ENCODE results near the gene ARHGAP27.
"Not testable (repeated sequence)": the region's sequence is repeated elsewhere in the genome, so short reads cannot be mapped to it uniquely, and the experiment has no call there.

Gene ARHGAP27

GRCh38 chr17:45357364-45357997, 75.2 kb downstream of the ARHGAP27 start:
- no peak for DNase-seq

DNA sequence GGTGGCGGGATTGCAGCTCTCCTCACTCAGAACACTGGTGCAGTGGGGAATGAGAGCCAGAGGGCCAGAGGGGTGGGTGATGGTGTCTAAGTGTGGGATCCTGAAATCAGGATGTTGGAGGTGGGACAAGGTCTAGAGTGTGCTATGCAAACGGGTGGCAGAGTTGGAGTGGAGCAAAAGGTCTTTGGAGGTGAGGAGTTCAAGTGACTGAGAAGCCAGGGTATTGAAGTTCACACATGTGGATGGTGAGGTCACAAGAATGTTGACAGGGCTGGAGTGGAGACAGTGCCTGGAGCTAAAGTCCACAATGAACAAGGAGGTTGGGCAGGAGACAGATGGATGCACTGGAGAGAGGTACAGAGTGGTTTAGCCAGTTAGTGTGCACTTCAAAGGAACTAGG, 77.6 kb downstream of the ARHGAP27 start:
- DNase-seq: no peak

DNA sequence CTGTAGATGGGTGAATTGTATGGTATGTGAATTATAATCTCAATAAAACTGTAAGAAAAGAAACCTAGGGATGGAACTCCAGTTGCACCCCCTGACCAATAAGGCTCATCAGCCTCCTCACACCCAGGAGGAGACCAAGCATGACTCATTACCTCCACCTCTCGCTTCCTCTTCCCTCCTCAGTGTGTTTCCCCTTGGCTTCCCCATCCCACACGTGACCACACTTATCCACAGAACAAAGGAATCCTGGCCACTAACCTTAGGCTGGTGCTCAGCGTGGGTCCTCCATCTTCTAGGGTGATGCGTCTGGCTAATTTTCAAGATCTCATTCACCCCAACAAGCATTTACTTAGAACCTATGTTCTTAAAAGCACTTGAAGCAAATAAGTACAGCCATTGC, 79.6 kb downstream of the ARHGAP27 start:
- no peak for DNase-seq

DNA sequence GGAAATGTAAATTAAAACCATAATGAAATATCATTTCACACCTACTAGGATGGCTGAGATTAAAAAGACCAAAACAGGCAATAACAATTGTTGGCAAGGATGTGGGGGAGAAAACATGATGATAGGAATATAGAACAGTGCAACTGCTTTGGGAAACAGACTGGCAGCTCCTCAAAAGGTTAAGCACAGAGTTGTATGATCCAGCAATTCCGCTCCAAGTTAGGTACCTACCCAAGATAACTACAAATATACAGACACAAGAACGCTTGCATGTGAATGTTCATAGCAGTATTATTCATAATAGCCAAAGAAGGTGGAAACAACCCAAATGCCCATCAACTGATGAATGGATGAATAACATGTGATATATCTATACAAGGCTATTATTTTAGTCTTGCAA, 80.8 kb downstream of the ARHGAP27 start:
- no peak for DNase-seq

DNA sequence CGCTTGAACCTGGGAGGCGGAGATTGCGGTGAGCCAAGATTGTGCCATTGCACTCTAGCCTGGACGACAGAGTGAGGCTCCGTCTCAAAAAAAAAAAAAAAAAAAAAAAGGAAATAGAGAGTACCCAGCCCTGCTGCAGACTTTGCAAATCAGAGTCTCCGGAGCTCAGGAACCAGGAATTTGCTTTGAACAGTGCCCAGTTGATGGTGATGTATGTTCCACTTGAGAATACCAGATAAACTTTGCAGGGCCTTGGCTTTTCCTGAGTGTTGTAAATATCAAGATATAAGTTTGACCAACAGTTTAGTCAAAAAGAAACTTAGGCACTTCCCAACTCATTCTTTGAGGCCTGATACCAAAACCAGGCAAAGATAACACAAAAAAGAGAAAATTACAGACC, 85.2 kb downstream of the ARHGAP27 start:
- no peak for DNase-seq

GRCh38 chr17:45346216-45347015, 86.3 kb downstream of the ARHGAP27 start:
- no peak for DNase-seq

GRCh38 chr17:45345554-45346215, 87.0 kb downstream of the ARHGAP27 start:
- peak; percentile 63 for DNase-seq

GRCh38 chr17:45345246-45345553, 87.5 kb downstream of the ARHGAP27 start:
- DNase-seq: no peak

- DNase-seq: not testable (repeated sequence)
Observed at GRCh38 chr17:45343967-45344664, 88.6 kb downstream of the ARHGAP27 start.

All from fibroblast of skin of back (primary cell).